ENCODE data around the gene CTAGE9. TPM values are rescaled to one million over a fixed set of nuclear protein-coding genes. Genes with fewer than 3 reads are reported as not detected.
A peak's percentile ranks its signal among the peaks of the same experiment; 100 is the strongest.
"Not testable (repeated sequence)": the region's sequence is repeated elsewhere in the genome, so short reads cannot be mapped to it uniquely, and the experiment has no call there.

Gene CTAGE9
- total RNA-seq, 1 donor: not detected

- no peak for TF ChIP-seq CTCF (IDR thresholded peaks at IDR 0.05; ENCODE audit: extremely low read depth, low read depth, low read length)
- no peaks in the 10 kb centered on the region for H3K9me3 ChIP-seq (ENCODE audit: low read depth, low read length)
- no peaks in the 10 kb centered on the region for H4K20me1 ChIP-seq (ENCODE audit: insufficient read depth, low read length)
- H3K79me2 ChIP-seq (ENCODE audit: insufficient read depth, low read length): no peaks in the 10 kb centered on the region
- peak overlapping the region; percentile 27 for H3K4me2 ChIP-seq (ENCODE audit: insufficient read depth, low read length)
- no peak overlapping the region for H2AFZ ChIP-seq (ENCODE audit: low read length)
- DNase-seq (ENCODE audit: insufficient read length, low spot score, missing footprints): peak; percentile 38
- no peaks in the 10 kb centered on the region for H3K27me3 ChIP-seq (ENCODE audit: insufficient read depth, low read length)
- no peaks in the 10 kb centered on the region for H3K36me3 ChIP-seq (ENCODE audit: insufficient read depth, low read length)
- H3K4me3 ChIP-seq (ENCODE audit: insufficient read depth, low read length): no peak overlapping the region
- peaks cover 42% of the 10 kb centered on the region for H3K4me1 ChIP-seq (ENCODE audit: insufficient read depth, low read length)
- peak overlapping the region; percentile 97 for H3K27ac ChIP-seq (ENCODE audit: low read depth, low read length)
Observed at GRCh38 chr6:131754715-131755567, 44.1 kb upstream of the CTAGE9 start.

GRCh38 chr6:131754088-131754487 is 43.3 kb upstream of the CTAGE9 start:
- no peaks in the 10 kb centered on the region for H3K27me3 ChIP-seq (ENCODE audit: insufficient read depth, low read length)
- H3K9me3 ChIP-seq (ENCODE audit: low read depth, low read length): no peaks in the 10 kb centered on the region
- peak overlapping the region; percentile 97 for H3K27ac ChIP-seq (ENCODE audit: low read depth, low read length)
- H4K20me1 ChIP-seq (ENCODE audit: insufficient read depth, low read length): no peaks in the 10 kb centered on the region
- H3K79me2 ChIP-seq (ENCODE audit: insufficient read depth, low read length): no peaks in the 10 kb centered on the region
- H3K36me3 ChIP-seq (ENCODE audit: insufficient read depth, low read length): no peaks in the 10 kb centered on the region
- no peak overlapping the region for H3K4me3 ChIP-seq (ENCODE audit: insufficient read depth, low read length)
- H3K4me2 ChIP-seq (ENCODE audit: insufficient read depth, low read length): peak overlapping the region; percentile 27
- no peak for TF ChIP-seq CTCF (IDR thresholded peaks at IDR 0.05; ENCODE audit: extremely low read depth, low read depth, low read length)
- peaks cover 37% of the 10 kb centered on the region for H3K4me1 ChIP-seq (ENCODE audit: insufficient read depth, low read length)
- peak; percentile 27 for DNase-seq (ENCODE audit: insufficient read length, low spot score, missing footprints)
- H2AFZ ChIP-seq (ENCODE audit: low read length): no peak overlapping the region

GRCh38 chr6:131751012-131751715 is 40.3 kb upstream of the CTAGE9 start:
- H4K20me1 ChIP-seq (ENCODE audit: insufficient read depth, low read length); H3K4me3 ChIP-seq (ENCODE audit: insufficient read depth, low read length); H3K9me3 ChIP-seq (ENCODE audit: low read depth, low read length); H3K27ac ChIP-seq (ENCODE audit: low read depth, low read length); H3K4me2 ChIP-seq (ENCODE audit: insufficient read depth, low read length); H3K79me2 ChIP-seq (ENCODE audit: insufficient read depth, low read length); DNase-seq (ENCODE audit: insufficient read length, low spot score, missing footprints); H3K36me3 ChIP-seq (ENCODE audit: insufficient read depth, low read length); H3K27me3 ChIP-seq (ENCODE audit: insufficient read depth, low read length): not testable (repeated sequence)
- Histone ChIP-seq H3K4me1 (ENCODE audit: insufficient read depth, low read length) (peaks cover 25% of the 10 kb centered on the region), H2AFZ (ENCODE audit: low read length) (peak overlapping the region; percentile 25)

- Histone ChIP-seq H3K79me2 (ENCODE audit: insufficient read depth, low read length) (no peaks in the 10 kb centered on the region), H3K27ac (ENCODE audit: low read depth, low read length) (no peak overlapping the region)
- TF ChIP-seq CTCF (IDR thresholded peaks at IDR 0.05; ENCODE audit: extremely low read depth, low read depth, low read length): no peak
Observed at GRCh38 chr6:131749023-131749422, 38.2 kb upstream of the CTAGE9 start.

More at GRCh38 chr6:131749023-131749422, 38.2 kb upstream of the CTAGE9 start:
- DNase-seq (ENCODE audit: insufficient read length, low spot score, missing footprints): no peak
- H3K4me3 ChIP-seq (ENCODE audit: insufficient read depth, low read length): no peak overlapping the region
- no peak overlapping the region for H2AFZ ChIP-seq (ENCODE audit: low read length)
- no peaks in the 10 kb centered on the region for H3K36me3 ChIP-seq (ENCODE audit: insufficient read depth, low read length)
- H3K27me3 ChIP-seq (ENCODE audit: insufficient read depth, low read length): no peaks in the 10 kb centered on the region
- H3K4me1 ChIP-seq (ENCODE audit: insufficient read depth, low read length): peaks cover 6% of the 10 kb centered on the region
- no peaks in the 10 kb centered on the region for H3K9me3 ChIP-seq (ENCODE audit: low read depth, low read length)
- no peaks in the 10 kb centered on the region for H4K20me1 ChIP-seq (ENCODE audit: insufficient read depth, low read length)
- no peak overlapping the region for H3K4me2 ChIP-seq (ENCODE audit: insufficient read depth, low read length)
